Astrocyte of the cerebellum (primary cell): ENCODE data around the gene OR2C3.

Source experiments
- DNase-seq: peaks from one replicate; pipeline ENCODE4 v3.0.0-alpha.2; 2011; ENCODE audit warnings: low read depth
- H3K4me3 ChIP-seq: 2 replicates; pipeline ENCODE4 v1.5.1; 2011; ENCODE audit warnings: mild to moderate bottlenecking, low read depth, low read length, moderate library complexity
- in situ Hi-C: cut with HindIII; loops from 2 replicates; pipeline ENCODE4 v1.10.0; 2017; ENCODE audit warnings: low sequenced_read_pairs
- TF ChIP-seq, protein P1 (sequence below): IDR thresholded peaks from 2 replicates; pipeline ENCODE4 v1.5.1; 2012; ENCODE audit warnings: low read length, low read depth, moderate library complexity, mild to moderate bottlenecking; ENCODE audit errors: missing control alignments

Gene OR2C3

GRCh38 chr1:247561711-247562110 lies 25.5 kb upstream of the OR2C3 start:
- H3K4me3 ChIP-seq = no peak overlapping the region
- no peak for DNase-seq
- TF ChIP-seq, protein P1, sequence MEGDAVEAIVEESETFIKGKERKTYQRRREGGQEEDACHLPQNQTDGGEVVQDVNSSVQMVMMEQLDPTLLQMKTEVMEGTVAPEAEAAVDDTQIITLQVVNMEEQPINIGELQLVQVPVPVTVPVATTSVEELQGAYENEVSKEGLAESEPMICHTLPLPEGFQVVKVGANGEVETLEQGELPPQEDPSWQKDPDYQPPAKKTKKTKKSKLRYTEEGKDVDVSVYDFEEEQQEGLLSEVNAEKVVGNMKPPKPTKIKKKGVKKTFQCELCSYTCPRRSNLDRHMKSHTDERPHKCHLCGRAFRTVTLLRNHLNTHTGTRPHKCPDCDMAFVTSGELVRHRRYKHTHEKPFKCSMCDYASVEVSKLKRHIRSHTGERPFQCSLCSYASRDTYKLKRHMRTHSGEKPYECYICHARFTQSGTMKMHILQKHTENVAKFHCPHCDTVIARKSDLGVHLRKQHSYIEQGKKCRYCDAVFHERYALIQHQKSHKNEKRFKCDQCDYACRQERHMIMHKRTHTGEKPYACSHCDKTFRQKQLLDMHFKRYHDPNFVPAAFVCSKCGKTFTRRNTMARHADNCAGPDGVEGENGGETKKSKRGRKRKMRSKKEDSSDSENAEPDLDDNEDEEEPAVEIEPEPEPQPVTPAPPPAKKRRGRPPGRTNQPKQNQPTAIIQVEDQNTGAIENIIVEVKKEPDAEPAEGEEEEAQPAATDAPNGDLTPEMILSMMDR = no peak
- in situ Hi-C loops = no loop called here

DNA sequence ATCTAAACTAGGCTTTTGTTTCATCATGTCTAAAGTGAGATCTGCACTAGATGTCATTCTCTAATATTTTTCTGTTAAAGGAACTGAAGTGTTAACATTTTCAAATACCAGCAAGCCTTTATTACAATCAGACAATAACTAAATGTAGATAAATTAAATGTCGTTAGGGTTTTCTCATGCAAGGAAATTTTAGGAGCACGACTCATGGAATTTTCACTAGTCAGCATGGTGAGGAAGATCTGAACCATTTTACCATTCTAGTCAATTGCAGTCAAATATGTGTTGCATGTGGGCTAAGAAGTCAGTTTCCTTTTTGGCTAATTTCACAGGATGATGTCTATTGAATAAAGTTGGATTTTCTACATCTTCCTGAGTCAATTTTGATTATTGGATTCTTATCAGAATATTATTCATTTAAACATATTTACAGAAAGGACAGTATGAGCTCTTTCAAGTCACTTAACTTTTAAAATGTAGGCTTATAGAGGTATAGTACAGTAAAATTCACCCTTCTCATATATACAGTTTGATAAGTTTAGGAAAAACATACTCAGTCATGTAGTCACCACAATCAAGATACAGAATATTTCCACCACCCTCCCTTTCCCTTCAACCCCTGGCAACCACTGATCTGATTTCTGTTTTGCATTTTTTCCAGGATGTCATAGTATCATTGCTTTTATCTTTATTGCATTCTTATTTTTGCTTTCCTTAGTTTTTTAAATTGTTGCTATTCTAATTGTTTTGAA lies 21.9 kb upstream of the OR2C3 start:
- no peak for DNase-seq
- no peak overlapping the region for H3K4me3 ChIP-seq
- TF ChIP-seq, protein P1 = no peak
- in situ Hi-C loops = no loop called here

DNA sequence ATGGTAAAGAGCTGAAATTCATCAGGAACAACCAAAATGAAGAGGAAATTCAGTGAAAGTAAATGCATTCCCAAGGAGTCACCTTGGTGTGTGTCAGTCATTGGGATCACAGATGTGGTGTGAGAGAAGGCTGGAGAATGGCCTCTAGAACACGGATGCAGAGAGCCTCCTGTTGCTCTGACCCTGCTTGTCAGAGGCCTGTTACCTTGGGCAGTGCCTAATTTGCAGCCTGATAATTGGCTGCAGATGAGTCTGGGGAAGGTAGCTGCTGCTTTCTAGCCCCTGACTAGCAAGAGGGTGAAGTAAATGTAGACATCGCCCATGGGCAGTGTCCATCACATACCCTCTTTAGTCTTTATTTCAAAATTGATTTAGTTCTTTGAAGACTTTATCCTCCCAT lies 16.0 kb upstream of the OR2C3 start:
- in situ Hi-C loops = no loop called here
- no peak overlapping the region for H3K4me3 ChIP-seq
- DNase-seq = no peak
- TF ChIP-seq, protein P1 = no peak

GRCh38 chr1:247551721-247552120 lies 15.5 kb upstream of the OR2C3 start:
- no peak overlapping the region for H3K4me3 ChIP-seq
- in situ Hi-C loops = no loop called here
- TF ChIP-seq, protein P1 = no peak
- DNase-seq = no peak

GRCh38 chr1:247548769-247549182 lies 12.5 kb upstream of the OR2C3 start, which contains the start of gene GCSAML:
GCSAML (plus strand) TSS chr1:247549134; CDS start chr1:247549192, 58 bp downstream.
- no peak within 1 kb of the TSS for H3K4me3 ChIP-seq
- in situ Hi-C loops = no loop called here
- DNase-seq = no peak
- TF ChIP-seq, protein P1 = no peak

- in situ Hi-C loops = no loop called here
- TF ChIP-seq, protein P1 = no peak
- DNase-seq = no peak
- no peak overlapping the region for H3K4me3 ChIP-seq
Measured at GRCh38 chr1:247548092-247548491, 11.9 kb upstream of the OR2C3 start.
